HPDE6-E6E7 (cell line): ENCODE results near the gene SRGAP1.

Experiments used
- DNase-seq: peaks from one replicate; pipeline ENCODE4 v3.0.0; 2011; ENCODE audit warnings: missing footprints; ENCODE audit errors: extremely low spot score

The SRGAP1 gene

GRCh38 chr12:63906876-63907275 lies 62.4 kb downstream of the SRGAP1 start:
- DNase-seq = no peak

DNA sequence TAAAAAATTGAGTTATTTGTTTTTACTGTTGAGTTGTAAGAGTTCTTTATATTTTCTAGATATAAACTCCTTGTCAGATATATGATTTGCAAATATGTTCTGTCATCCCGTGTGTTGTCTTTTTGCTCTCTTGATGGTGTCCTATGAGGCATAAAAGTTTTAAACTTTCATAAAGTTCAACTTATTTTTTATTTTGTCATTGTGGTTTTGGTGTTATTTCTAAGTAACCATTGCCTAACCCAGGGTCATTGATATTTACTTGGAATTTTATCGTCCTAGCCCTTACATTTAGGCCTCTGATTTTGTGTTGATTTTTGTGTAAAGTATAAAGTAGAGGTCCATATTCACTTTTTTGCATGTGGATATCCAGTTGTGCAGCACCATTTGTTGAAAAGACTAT lies 63.1 kb downstream of the SRGAP1 start:
- no peak for DNase-seq

- DNase-seq = no peak
Observed at GRCh38 chr12:63909746-63910145, 65.2 kb downstream of the SRGAP1 start.

- no peak for DNase-seq
Observed at GRCh38 chr12:63911341-63911740, 66.8 kb downstream of the SRGAP1 start.

DNA sequence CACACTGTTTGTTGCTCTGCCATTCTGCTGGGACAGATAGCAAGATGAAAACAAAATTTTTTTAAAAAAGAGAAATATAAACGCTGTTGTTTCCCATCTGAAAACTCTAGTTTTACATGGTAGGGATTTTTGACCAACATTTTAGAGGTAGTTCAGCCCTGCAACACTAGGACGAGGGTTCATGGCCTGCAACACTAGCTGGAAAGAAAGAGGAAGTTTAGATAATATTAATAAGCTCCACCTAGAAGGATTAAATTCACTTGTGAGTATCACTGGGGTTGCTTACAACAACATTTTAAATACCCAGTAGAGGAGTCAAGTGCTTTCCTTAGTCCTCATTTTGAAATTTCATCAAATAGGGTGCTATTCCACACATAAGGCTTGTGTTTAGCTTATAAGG lies 68.2 kb downstream of the SRGAP1 start:
- no peak for DNase-seq

GRCh38 chr12:63913929-63914328 lies 69.4 kb downstream of the SRGAP1 start:
- DNase-seq = no peak

GRCh38 chr12:63915105-63915800 lies 70.8 kb downstream of the SRGAP1 start:
- DNase-seq = no peak

DNA sequence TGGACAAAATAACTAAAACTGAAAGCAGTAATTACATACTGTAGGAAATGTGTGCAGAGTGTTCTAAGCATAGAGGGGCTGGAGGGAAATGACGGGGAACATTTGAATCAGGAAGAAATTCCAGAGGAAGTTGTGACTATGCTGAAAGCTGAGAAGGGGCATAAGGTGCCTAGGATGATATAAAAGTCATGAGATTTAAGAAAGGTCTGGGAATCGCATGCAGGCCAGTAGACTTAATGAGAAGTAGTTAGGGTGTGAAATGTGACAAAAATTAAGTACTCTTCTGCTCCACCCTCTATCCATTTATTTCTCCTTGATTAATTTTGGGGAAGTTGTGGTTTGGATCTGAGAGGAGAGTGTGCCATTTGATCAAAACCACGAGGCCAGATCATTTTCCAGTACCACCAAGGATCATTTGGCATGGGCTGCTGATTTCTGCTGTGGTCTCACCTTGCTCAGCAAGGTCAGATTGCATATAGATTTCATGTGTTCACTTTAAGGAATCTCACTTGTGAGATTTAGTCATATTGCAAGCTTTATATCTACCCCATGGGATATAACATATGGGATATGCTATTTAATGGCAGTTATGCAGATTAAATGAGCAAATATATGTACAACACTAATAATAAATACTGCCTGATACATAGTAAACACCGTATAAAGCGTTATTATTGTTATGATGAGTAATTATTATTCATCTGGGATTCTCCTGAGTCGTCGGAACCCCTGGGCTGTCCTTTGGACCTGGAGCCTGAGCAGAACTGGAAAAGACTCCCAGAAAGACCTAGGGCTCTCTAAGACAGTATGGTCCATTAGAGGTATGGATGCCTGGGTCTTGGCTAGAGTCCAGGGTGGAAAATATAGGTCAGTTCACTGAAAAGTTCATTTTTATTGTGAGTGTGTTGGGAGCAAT lies 72.3 kb downstream of the SRGAP1 start:
- no peak for DNase-seq

DNA sequence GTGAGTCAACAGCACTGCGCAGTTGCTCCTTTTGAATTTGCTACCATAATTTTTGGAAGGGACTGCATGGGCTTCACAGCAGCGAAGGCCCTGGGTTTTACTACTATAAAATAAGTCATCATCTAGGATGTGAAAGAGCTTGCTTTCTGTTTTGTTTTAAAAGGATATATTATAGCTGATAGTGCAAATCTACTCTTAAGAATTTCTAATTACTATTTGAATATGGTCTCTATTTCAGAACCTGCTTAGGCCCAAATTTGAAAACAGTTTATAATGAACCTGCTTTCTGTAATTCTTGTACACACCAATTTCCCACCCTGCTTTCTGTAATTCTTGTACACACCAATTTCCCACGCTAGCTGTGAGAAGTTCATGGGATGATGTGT lies 73.0 kb downstream of the SRGAP1 start:
- DNase-seq = no peak

- peak; percentile 40 for DNase-seq
Observed at GRCh38 chr12:63917864-63918799, 73.6 kb downstream of the SRGAP1 start.

- DNase-seq = peak; percentile 53
Observed at GRCh38 chr12:63918800-63919300, 74.3 kb downstream of the SRGAP1 start.

GRCh38 chr12:63919756-63920155 lies 75.3 kb downstream of the SRGAP1 start:
- DNase-seq = no peak

DNA sequence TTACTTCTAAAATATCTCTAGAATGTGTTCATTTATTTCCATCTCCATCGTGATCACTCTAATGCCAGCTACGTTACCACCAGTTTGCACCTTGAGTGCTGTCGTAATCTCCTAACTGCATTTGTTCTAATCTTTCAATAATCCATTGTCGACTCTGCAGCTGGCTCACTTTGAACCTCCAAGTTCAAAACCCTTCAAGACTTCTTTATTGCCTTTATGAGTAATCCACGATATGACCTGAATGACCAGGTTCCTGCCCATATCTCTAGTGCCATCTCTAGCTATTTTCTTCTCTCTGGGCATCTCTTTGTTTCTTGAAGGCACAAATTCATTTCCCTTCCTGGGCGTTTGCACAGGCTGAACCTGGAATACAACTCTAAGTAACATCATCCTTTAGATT lies 76.7 kb downstream of the SRGAP1 start:
- DNase-seq = no peak

GRCh38 chr12:63922474-63922873 lies 78.0 kb downstream of the SRGAP1 start:
- DNase-seq = no peak

- DNase-seq = no peak
Observed at GRCh38 chr12:63924781-63925180, 80.3 kb downstream of the SRGAP1 start.

DNA sequence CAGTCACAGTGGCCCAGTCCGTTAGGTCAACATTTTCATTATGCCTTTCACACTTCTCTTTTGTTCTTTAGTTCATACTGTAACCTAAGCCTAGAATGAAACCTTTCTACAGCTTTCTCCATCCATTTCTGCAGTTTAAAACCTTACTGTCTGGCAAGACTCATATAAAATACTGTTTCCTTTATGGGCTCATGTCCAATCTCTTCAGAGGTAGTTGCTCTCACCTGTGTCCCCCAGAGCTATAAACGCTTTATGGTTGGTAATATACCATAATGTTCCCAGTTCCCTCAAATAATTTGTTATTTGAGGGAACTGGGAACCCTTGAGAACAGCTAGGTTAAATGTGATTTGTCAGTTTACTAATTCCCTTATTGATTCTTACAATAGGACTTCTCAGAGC lies 83.0 kb downstream of the SRGAP1 start:
- DNase-seq = no peak

- no peak for DNase-seq
Observed at GRCh38 chr12:63928305-63928704, 83.8 kb downstream of the SRGAP1 start.

- DNase-seq = no peak
Observed at GRCh38 chr12:63929426-63929825, 84.9 kb downstream of the SRGAP1 start.

GRCh38 chr12:63930971-63931370 lies 86.5 kb downstream of the SRGAP1 start:
- no peak for DNase-seq

- no peak for DNase-seq
Observed at GRCh38 chr12:63931703-63932102, 87.2 kb downstream of the SRGAP1 start.

GRCh38 chr12:63934936-63935335 lies 90.4 kb downstream of the SRGAP1 start:
- no peak for DNase-seq

DNA sequence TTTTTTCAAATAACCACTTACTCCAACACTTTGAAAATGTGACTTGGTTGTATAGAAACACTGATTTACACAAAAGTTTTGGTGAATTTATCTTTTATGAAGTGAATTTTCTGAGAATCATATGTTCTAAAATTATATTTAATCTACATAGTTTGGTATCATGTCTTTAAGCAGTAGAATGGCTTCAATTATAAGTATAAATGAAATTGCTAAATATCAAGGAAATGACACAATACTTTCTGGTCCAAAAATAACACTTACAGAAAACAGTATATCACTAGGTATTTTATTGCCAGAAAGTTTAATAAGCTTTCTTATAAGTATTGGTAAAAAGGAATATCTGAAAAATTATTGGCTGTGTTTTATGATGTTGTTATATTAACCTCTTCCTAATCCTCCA lies 90.9 kb downstream of the SRGAP1 start:
- DNase-seq = no peak
